NCI-H187 (cell line): ENCODE data around the gene USP16.

ENCODE experiments used
- DNase-seq, 2 experiments: peaks; one replicate each; lab custom pipeline; 2025; lab: John Stamatoyannopoulos, UW

The USP16 gene

DNA sequence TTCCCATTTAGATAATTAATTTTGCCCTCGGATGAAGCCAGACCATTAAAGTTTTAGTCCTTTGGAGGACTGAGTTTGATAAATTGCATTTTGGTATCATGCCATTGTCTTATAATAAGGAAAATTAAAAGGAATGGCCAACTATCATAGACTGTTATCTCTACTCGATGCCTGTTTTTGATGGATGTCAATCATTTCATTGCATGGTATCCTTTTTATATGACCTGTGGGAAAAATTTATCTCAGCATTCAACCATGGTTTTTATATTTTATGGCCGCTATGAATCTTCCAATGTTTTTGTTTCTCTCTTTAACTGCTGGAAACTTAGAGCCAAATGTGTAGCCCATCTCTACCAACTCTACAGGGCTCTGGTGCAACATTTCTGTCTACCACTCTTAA is 58.8 kb downstream of the USP16 start:
- no peak for DNase-seq

DNA sequence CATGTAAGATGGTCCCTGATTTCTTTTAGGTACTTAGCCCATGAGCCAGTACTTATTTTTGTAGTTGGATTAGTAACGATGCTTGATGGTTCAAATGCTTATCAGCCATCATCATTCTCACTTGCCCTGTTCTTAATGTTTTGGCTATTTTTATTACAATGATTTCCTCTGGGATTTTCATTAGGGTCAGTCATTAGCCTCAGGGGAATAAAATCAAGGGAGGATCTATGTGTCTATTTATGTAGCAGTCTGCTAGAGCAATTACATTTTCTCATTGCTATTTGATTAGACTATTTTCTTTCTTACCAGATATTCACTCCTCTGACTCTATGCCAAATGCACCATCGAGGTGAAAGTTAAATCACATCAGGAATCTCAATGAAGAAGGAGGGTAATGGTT is 59.9 kb downstream of the USP16 start:
- no peak for DNase-seq

DNA sequence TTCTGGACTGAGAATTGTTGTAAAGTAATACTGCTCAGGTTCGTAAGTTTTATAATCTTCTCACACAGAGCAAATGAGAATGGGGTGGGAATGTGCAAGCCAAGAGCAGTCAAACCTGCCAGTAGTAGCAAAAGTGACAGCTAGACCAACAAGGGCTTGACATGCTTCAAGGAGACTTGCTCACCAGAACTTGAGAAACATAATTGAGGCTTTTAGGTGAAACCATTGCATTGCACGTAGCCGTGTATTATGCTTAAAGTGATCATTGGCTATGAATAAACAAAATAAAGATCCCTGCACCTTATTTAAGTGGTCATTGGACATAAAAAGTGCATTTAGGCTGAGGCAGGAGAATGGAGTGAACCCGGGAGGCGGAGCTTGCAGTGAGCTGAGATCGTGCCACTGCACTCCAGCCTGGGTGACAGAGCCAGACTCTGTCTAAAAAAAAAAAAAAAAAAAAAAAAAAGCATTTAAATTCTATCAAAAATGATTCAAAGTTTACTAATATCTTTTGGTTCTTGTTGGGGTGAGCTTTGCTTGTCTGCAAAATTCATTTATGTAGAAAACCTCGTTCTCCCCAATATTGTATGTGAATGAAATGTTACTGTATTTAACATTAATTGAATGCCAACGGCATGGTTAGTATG is 60.8 kb downstream of the USP16 start:
- DNase-seq, result no peak

DNA sequence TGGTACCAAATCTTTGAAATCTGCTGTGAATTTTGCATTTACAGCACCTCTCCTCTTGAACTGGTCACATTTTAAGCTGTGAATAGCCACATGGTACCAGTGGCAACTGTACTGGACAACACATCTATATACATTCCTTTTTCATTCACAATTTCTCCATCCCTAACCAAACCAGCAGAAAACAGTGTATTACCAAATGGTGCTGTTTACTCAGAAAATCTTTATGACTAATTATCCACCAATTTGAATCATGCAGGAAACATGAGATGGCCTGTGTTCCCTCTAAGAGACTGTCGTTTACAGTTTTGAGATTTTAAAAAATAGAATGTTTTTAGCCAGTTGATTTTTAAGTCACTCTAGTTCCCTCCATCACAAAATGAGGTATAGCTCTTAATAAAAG is 66.6 kb downstream of the USP16 start:
- no peak for DNase-seq

DNA sequence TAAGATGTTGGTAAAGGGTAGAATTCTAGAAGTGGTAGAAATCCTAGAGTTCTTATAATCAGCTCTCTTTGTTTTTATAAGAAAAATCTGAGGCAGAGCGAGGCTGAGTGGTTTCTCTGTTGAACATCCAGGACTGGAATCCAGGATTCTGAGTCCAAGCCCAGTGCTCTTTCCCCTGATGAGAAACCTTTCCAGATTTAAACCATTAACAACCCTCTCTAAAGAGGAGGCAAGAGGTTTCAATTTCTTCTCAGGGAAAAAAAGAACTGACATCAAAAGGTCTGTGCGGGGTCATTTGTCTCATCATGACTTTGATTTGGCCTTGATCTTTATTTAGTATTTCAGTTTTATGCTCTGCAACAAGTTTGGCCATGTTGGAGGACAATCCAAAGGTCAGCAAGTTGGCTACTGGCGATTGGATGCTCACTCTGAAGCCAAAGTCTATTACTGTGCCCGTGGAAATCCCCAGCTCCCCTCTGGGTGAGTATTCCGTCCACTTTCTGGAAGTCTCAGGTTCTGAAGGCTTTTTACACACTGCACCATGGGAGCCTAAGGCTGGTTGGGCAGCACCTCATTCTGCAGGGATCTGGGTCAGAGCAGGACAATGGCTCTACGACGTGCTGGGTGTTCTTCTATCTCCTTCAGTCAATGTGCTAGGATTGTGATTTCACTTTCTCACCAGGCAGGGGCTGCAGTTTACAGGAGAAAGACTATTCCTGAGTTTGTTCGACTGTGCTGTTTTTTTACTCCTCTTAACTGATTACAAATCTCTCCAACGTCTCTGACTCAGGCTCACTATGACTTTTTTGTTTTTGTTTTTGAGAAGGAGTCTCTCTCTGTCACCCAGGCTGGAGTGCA is 67.9 kb downstream of the USP16 start:
- DNase-seq, result no peak

DNA sequence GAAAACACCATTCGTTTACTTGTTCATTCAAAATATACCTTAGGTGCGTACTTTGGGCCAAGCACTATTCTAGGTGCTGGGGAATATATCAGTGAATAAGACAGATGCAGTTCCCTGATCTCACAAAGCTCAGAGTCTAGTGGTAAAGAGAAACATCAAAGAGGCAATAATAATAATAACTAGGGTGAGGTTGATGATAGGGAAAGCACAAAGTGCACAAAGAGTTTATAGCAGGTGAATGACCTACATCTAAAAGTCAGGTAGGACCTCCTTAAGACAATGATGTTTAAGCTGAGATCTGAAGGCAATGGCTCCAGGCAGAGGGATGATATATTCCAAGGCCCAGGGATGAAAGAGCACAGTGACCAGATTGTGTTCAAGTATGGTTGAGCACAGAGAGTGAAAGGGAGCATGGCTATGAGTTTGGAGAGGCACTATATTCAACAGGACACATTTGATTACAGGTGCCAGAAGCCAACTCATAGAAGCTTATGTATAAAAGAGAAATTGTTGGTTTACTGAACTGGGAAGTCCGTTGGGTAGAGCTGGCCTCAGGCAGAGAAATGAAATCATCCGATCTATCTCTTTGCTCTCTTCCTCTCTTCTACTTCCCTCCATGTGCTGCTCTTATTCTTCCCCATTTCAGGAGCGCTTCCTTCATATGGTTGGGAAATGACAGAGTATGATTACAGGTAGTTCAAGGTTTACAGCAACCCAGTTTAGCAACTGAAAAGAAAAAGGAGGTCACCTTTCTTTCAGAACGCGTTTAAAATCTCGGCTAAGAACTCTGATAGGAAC is 71.9 kb downstream of the USP16 start:
- no peak for DNase-seq

DNA sequence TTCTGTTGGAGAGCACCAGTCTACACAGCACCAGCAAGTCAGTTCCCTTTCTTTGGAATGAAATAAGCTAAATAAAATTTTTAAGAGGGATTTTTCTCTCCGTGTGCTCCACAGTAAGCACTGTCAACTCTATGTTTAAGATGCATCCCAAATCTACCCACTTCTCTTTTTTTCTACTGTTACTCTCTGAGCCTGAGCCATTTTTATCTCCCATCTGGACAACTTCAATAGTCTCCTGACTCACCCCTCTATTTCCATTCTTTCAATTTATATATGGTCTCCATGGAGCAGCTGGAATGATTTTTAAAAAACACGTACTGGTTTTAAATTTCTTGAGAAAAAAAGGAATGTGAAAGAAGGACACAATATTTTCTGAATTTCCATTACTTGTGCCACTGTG is 73.7 kb downstream of the USP16 start:
- no peak for DNase-seq

DNA sequence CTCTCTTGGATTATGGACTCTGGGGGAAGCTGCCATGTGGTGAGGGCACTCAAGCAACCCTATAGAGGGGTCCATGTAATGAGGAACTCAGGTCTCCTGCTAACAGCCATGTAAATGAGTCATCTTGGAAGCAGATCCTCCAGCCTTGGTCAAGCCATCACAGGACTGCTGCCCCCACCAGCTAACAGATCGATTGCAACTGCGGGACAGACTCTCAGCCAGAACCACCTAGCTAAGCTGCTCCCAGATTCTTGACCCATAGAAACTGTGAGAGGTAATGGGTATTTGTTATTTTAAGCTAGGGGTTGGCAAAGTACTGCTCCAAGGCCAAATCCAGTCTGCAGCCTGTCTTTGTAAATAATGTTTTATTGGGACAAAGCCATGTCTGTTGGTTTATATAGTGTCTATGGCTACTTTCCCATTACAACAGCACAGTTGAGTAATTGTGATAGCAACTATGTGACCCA is 78.4 kb downstream of the USP16 start:
- no peak for DNase-seq
